ENCODE results near the gene TMEM74B. TPM values are rescaled to one million over a fixed set of nuclear protein-coding genes. Genes with fewer than 3 reads are reported as not detected.
A peak's percentile ranks its signal among the peaks of the same experiment; 100 is the strongest.

The TMEM74B gene
- total RNA-seq, 1 experiment from 2014 or later = 6.3 TPM

DNA sequence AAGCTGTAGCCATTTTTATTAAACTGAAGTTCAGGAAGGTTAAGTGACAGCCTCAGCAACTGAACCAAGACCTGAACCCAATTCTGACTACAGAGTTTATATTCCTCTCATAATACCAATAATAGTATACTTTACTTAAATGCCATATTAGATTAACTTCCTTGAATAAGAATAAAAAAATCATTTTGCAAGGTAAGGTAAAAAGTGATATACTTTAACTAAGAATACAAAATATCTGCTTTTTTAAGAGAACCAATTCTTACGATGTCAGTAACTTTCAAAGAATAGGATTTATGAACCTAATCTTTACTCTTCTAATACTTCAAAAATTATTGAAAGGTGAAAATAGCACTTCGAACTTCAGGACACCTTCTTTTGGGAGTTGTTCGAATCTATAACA, 44.8 kb upstream of the TMEM74B start:
- DNase-seq (no peak), ATAC-seq (no peak)
- no peak overlapping the region for H3K4me3 ChIP-seq (ENCODE audit: low read length)
- H3K79me2 ChIP-seq (ENCODE audit: low read length) = no peaks in the 10 kb centered on the region
- no peaks in the 10 kb centered on the region for H3F3A ChIP-seq (ENCODE audit: low read length, unreplicated experiment)
- ChIA-PET POLR2A (ENCODE audit: unreplicated experiment) (no interaction called here), CTCF (no interaction called here)
- 0 out of 2 replicates have a peak, but pooled peaks cover 5% of the 10 kb centered on the region for H3K27me3 ChIP-seq (ENCODE audit: low read length)
- TF ChIP-seq, protein P1, sequence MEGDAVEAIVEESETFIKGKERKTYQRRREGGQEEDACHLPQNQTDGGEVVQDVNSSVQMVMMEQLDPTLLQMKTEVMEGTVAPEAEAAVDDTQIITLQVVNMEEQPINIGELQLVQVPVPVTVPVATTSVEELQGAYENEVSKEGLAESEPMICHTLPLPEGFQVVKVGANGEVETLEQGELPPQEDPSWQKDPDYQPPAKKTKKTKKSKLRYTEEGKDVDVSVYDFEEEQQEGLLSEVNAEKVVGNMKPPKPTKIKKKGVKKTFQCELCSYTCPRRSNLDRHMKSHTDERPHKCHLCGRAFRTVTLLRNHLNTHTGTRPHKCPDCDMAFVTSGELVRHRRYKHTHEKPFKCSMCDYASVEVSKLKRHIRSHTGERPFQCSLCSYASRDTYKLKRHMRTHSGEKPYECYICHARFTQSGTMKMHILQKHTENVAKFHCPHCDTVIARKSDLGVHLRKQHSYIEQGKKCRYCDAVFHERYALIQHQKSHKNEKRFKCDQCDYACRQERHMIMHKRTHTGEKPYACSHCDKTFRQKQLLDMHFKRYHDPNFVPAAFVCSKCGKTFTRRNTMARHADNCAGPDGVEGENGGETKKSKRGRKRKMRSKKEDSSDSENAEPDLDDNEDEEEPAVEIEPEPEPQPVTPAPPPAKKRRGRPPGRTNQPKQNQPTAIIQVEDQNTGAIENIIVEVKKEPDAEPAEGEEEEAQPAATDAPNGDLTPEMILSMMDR (conservative IDR thresholded peaks at IDR 0.05; ENCODE audit: low read depth, low read length) = no peak
- TF ChIP-seq EZH2phosphoT487 (IDR thresholded peaks at IDR 0.05; ENCODE audit: borderline replicate concordance, low read length) = no peak
- no peak for TF ChIP-seq EZH2 (IDR thresholded peaks at IDR 0.05; ENCODE audit: low read length, unreplicated experiment)
- no peak overlapping the region for H3K27ac ChIP-seq (ENCODE audit: low read length)
- no TSS peak for BruUV-seq (replicated peaks)
- intact Hi-C loops (cut with micrococcal nuclease) = no loop called here
- no peaks in the 10 kb centered on the region for H3K4me1 ChIP-seq (ENCODE audit: insufficient read depth, low read length)
- H4K20me1 ChIP-seq (ENCODE audit: low read length) = no peaks in the 10 kb centered on the region
- H2AFZ ChIP-seq (ENCODE audit: low read length) = no peak overlapping the region
- no peak overlapping the region for H3K4me2 ChIP-seq (ENCODE audit: low read length)
- H3K9me3 ChIP-seq (ENCODE audit: low read length) = no peaks in the 10 kb centered on the region
- no peaks in the 10 kb centered on the region for H3K36me3 ChIP-seq (ENCODE audit: low read depth, low read length)
- no peaks in the 10 kb centered on the region for H3K9me2 ChIP-seq (replicated peaks; ENCODE audit: low read length)
- H3K9ac ChIP-seq (ENCODE audit: low read length) = no peak overlapping the region

DNA sequence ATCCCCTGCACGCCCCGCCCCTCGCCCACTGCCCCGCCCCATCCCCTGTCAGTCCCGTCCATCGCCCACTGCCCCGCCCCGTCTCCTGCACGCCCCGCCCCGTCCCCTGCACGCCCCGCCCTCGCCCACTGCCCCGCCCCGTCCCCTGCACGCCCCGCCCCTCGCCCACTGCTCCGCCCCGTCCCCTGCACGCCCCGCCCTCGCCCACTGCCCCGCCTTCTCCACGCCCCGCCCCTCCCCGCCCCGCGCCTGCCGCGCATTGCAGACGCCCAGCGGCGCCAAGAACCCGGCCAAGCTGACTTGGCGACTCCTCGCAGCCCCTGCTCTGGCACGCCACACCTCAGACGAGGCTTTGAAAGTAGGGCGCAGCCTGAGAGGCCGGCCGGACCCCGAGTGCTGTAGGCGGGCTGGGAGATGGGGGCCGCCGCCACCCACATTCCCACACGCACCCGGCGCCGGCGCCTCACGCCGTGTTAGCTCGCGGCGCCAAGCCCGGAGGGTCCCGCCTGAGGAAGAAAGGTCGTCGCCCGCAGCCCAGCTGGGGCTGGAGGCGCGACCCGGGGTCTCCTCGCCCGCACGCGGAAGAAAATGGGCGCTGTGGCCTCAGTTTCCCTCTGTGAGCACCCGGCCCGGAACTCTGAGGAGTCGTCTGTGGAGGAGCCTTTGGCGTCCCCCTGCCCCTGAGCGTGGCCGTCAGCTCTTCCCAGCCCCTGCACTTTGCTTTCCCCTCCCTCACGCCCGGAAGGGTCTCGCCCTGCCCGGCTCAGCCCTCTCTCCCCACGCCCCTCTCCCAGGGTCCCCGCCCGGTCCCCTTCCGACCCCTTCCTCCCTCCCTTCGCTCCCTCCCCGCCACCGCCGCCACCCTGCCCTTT, 41.2 kb upstream of the TMEM74B start, which contains the start of gene RAD21L1:
TSS of gene RAD21L1 (plus strand) at position 262 of the 872 bp plus-strand sequence. CDS start 2,410 bp downstream, outside the sequence.
- TF ChIP-seq EZH2 (IDR thresholded peaks at IDR 0.05; ENCODE audit: low read length, unreplicated experiment) = no peak
- TF ChIP-seq, protein P1 (conservative IDR thresholded peaks at IDR 0.05; ENCODE audit: low read depth, low read length) = no peak
- TF ChIP-seq EZH2phosphoT487 (IDR thresholded peaks at IDR 0.05; ENCODE audit: borderline replicate concordance, low read length) = no peak
- no peaks in the 10 kb centered on the region for H3K79me2 ChIP-seq (ENCODE audit: low read length)
- H3K9me2 ChIP-seq (replicated peaks; ENCODE audit: low read length) = no peaks in the 10 kb centered on the region
- no peaks in the 10 kb centered on the region for H3K4me1 ChIP-seq (ENCODE audit: insufficient read depth, low read length)
- ATAC-seq (peak; percentile 60), DNase-seq (peak; percentile 70)
- peak within 1 kb of the TSS; percentile 100 for H3K4me2 ChIP-seq (ENCODE audit: low read length)
- no peaks in the 10 kb centered on the region for H4K20me1 ChIP-seq (ENCODE audit: low read length)
- BruUV-seq (replicated peaks) = no TSS peak
- H3K36me3 ChIP-seq (ENCODE audit: low read depth, low read length) = no peaks in the 10 kb centered on the region
- no peak within 1 kb of the TSS for H3K27ac ChIP-seq (ENCODE audit: low read length)
- H3K9me3 ChIP-seq (ENCODE audit: low read length) = no peaks in the 10 kb centered on the region
- 0 out of 2 replicates have a peak, but pooled peaks cover 5% of the 10 kb centered on the region for H3K27me3 ChIP-seq (ENCODE audit: low read length)
- ChIA-PET POLR2A (ENCODE audit: unreplicated experiment) (interaction anchor here (0.6 kb wide), 1 partner anchor 325 kb away, joined by 4 read pairs; no protein-coding TSS in a partner anchor), CTCF (interaction anchor here (0.6 kb wide), 2 partner anchors 13 to 211 kb away, joined by 3 read pairs; no protein-coding TSS in a partner anchor)
- peak within 1 kb of the TSS; percentile 99 for H3K4me3 ChIP-seq (ENCODE audit: low read length)
- no peaks in the 10 kb centered on the region for H3F3A ChIP-seq (ENCODE audit: low read length, unreplicated experiment)
- H3K9ac ChIP-seq (ENCODE audit: low read length) = peak within 1 kb of the TSS; percentile 67
- peak within 1 kb of the TSS; percentile 100 for H2AFZ ChIP-seq (ENCODE audit: low read length)
- intact Hi-C loops (cut with micrococcal nuclease) = no loop called here

Measured in PC-3 (cell line).